Bronchial epithelial cell (primary cell): ENCODE measurements around the gene LY6G6D. TPM values are rescaled to one million over a fixed set of nuclear protein-coding genes. Genes with fewer than 3 reads are reported as not detected.

Source experiments
- DNase-seq: peaks from one replicate; pipeline ENCODE4 v3.0.0-alpha.2; 2010; ENCODE audit warnings: low read depth
- FAIRE-seq: peaks from 2 replicates; lab custom pipeline; 2011; peaks lifted over from hg19 to GRCh38; lab: Jason Lieb, UNC
- H3K27me3 ChIP-seq: 2 replicates; pipeline ENCODE4 v1.5.1; 2011; ENCODE audit warnings: low read length; ENCODE audit not compliant: control insufficient read depth, insufficient read depth
- H3K36me3 ChIP-seq: 2 replicates; pipeline ENCODE4 v1.5.1; 2011; ENCODE audit warnings: low read length; ENCODE audit not compliant: control insufficient read depth, insufficient read depth
- H3K4me3 ChIP-seq: 2 replicates; pipeline ENCODE4 v1.5.1; 2011; ENCODE audit warnings: mild to moderate bottlenecking, low read depth, low read length, control low read depth
- CTCF ChIP-seq: IDR thresholded peaks from 2 replicates; pipeline ENCODE4 v1.5.1; 2011; ENCODE audit warnings: mild to moderate bottlenecking, moderate library complexity, low read length, control low read depth, inconsistent platforms; ENCODE audit not compliant: insufficient read depth, severe bottlenecking
- total RNA-seq: library from RNA; depleted of rRNA; stranded (reverse); fragments of >200 nt; gene quantifications from 2 replicates; pipeline ENCODE4 v1.2.1, GENCODE V29; 2014

LY6G6D gene
- total RNA-seq, 1 donor from 2014 or later: not detected

GRCh38 chr6:31764198-31764597 is 49.0 kb downstream of the LY6G6D start:
- H3K36me3 ChIP-seq: peaks cover 8% of the 10 kb centered on the region
- DNase-seq: no peak
- H3K27me3 ChIP-seq: no peaks in the 10 kb centered on the region
- FAIRE-seq: no peak
- H3K4me3 ChIP-seq: no peak overlapping the region
- no peak for TF ChIP-seq CTCF

GRCh38 chr6:31765559-31765909 is 50.4 kb downstream of the LY6G6D start:
- no peak for TF ChIP-seq CTCF
- DNase-seq (no peak), FAIRE-seq (no peak)
- H3K4me3 ChIP-seq: no peak overlapping the region
- peaks cover 2% of the 10 kb centered on the region for H3K36me3 ChIP-seq
- H3K27me3 ChIP-seq: no peaks in the 10 kb centered on the region

- FAIRE-seq: no peak
- no peak overlapping the region for H3K4me3 ChIP-seq
- peaks cover 1% of the 10 kb centered on the region for H3K36me3 ChIP-seq
- no peak for TF ChIP-seq CTCF
- no peaks in the 10 kb centered on the region for H3K27me3 ChIP-seq
- no peak for DNase-seq
Observed at GRCh38 chr6:31765910-31766794, 51.0 kb downstream of the LY6G6D start.

- no peak overlapping the region for H3K4me3 ChIP-seq
- TF ChIP-seq CTCF: no peak
- DNase-seq: no peak
- no peaks in the 10 kb centered on the region for H3K27me3 ChIP-seq
- FAIRE-seq: no peak
- no peaks in the 10 kb centered on the region for H3K36me3 ChIP-seq
Observed at GRCh38 chr6:31767096-31767645, 52.0 kb downstream of the LY6G6D start.

Other genes with a start within 250 kb of the LY6G6D start
- 2.9 and 3.7 TPM in 2 replicates for gene MICB, start 217.2 kb upstream of the LY6G6D start, total RNA-seq
- gene MCCD1, start 186.4 kb upstream of the LY6G6D start, total RNA-seq: not detected in 2 replicates
- 335 and 385 TPM in 2 replicates for gene DDX39B, start 173.3 kb upstream of the LY6G6D start, total RNA-seq
- 0.26 and 0.51 TPM in 2 replicates for gene ATP6V1G2, start 168.7 kb upstream of the LY6G6D start, total RNA-seq
- gene NFKBIL1, start 167.7 kb upstream of the LY6G6D start, total RNA-seq: 38.9 and 40.0 TPM in 2 replicates
- not detected in 2 replicates for gene LTA, start 143.1 kb upstream of the LY6G6D start, total RNA-seq
- not detected in 2 replicates for gene TNF, start 139.8 kb upstream of the LY6G6D start, total RNA-seq
- gene LTB, start 132.9 kb upstream of the LY6G6D start, total RNA-seq: not detected in 2 replicates
- not detected in 2 replicates for gene LST1, start 129.1 kb upstream of the LY6G6D start, total RNA-seq
- gene NCR3, start 122.3 kb upstream of the LY6G6D start, total RNA-seq: not detected in 2 replicates
- not detected in 2 replicates for gene AIF1, start 100.1 kb upstream of the LY6G6D start, total RNA-seq
- gene PRRC2A, start 94.6 kb upstream of the LY6G6D start, total RNA-seq: 21.1 and 24.7 TPM in 2 replicates
- gene BAG6, start 62.7 kb upstream of the LY6G6D start, total RNA-seq: 71.1 and 84.1 TPM in 2 replicates
- gene APOM, start 59.5 kb upstream of the LY6G6D start, total RNA-seq: 0.26 and 0.53 TPM in 2 replicates
- 28.4 and 30.5 TPM in 2 replicates for gene C6orf47, start 54.6 kb upstream of the LY6G6D start, total RNA-seq
- gene GPANK1, start 50.4 kb upstream of the LY6G6D start, total RNA-seq: 10.0 and 10.2 TPM in 2 replicates
- gene CSNK2B, start 49.3 kb upstream of the LY6G6D start, total RNA-seq: 61.1 and 72.7 TPM in 2 replicates
- 1.1 and 2.3 TPM in 2 replicates for gene LY6G5B, start 45.4 kb upstream of the LY6G6D start, total RNA-seq
- 0.13 TPM in 1 of 2 replicates, not detected in the other for gene LY6G5C, start 34.3 kb upstream of the LY6G6D start, total RNA-seq
- gene ABHD16A, start 12.0 kb upstream of the LY6G6D start, total RNA-seq: 32.9 and 66.2 TPM in 2 replicates
- not detected in 2 replicates for gene LY6G6F, start 8.5 kb upstream of the LY6G6D start, total RNA-seq
- 0.38 TPM in 1 of 2 replicates, not detected in the other for gene LY6G6C, start 6.4 kb downstream of the LY6G6D start, total RNA-seq
- under 0.01 TPM in 1 of 2 replicates, not detected in the other for gene MPIG6B, start 8.0 kb downstream of the LY6G6D start, total RNA-seq
- 14.5 and 19.5 TPM in 2 replicates for gene DDAH2, start 14.0 kb downstream of the LY6G6D start, total RNA-seq
- 480 and 574 TPM in 2 replicates for gene CLIC1, start 21.2 kb downstream of the LY6G6D start, total RNA-seq
- gene MSH5, start 24.7 kb downstream of the LY6G6D start, total RNA-seq: 3.4 and 4.0 TPM in 2 replicates
- 1.3 TPM in 2 replicates for gene SAPCD1, start 47.3 kb downstream of the LY6G6D start, total RNA-seq
- gene VWA7, start 62.0 kb downstream of the LY6G6D start, total RNA-seq: 0.26 and 1.4 TPM in 2 replicates
- gene VARS1, start 80.4 kb downstream of the LY6G6D start, total RNA-seq: 40.8 and 53.2 TPM in 2 replicates
- 28.9 and 29.2 TPM in 2 replicates for gene LSM2, start 91.6 kb downstream of the LY6G6D start, total RNA-seq
- gene HSPA1L, start 99.9 kb downstream of the LY6G6D start, total RNA-seq: 0.53 and 1.4 TPM in 2 replicates
- 50.3 and 55.3 TPM in 2 replicates for gene HSPA1A, start 100.2 kb downstream of the LY6G6D start, total RNA-seq
- 118 and 193 TPM in 2 replicates for gene HSPA1B, start 112.4 kb downstream of the LY6G6D start, total RNA-seq
- 65.8 and 70.3 TPM in 2 replicates for gene NEU1, start 147.5 kb downstream of the LY6G6D start, total RNA-seq
- gene SLC44A4, start 163.6 kb downstream of the LY6G6D start, total RNA-seq: 1.8 and 10.5 TPM in 2 replicates
- gene EHMT2, start 182.3 kb downstream of the LY6G6D start, total RNA-seq: 10.8 and 14.5 TPM in 2 replicates
- 0.64 and 1.3 TPM in 2 replicates for gene ZBTB12, start 186.7 kb downstream of the LY6G6D start, total RNA-seq
- gene C2, start 212.4 kb downstream of the LY6G6D start, total RNA-seq: 0.26 and 0.53 TPM in 2 replicates
- gene CFB, start 230.7 kb downstream of the LY6G6D start, total RNA-seq: 2.4 and 2.6 TPM in 2 replicates
- gene NELFE, start 243.6 kb downstream of the LY6G6D start, total RNA-seq: 163 and 177 TPM in 2 replicates
- 44.8 and 48.0 TPM in 2 replicates for gene SKIC2, start 243.8 kb downstream of the LY6G6D start, total RNA-seq